ENCODE results near the gene AGPS. TPM values are rescaled to one million over a fixed set of nuclear protein-coding genes. Genes with fewer than 3 reads are reported as not detected.

AGPS gene
- total RNA-seq, 1 experiment from 2014 or later: 69.9 TPM

DNA sequence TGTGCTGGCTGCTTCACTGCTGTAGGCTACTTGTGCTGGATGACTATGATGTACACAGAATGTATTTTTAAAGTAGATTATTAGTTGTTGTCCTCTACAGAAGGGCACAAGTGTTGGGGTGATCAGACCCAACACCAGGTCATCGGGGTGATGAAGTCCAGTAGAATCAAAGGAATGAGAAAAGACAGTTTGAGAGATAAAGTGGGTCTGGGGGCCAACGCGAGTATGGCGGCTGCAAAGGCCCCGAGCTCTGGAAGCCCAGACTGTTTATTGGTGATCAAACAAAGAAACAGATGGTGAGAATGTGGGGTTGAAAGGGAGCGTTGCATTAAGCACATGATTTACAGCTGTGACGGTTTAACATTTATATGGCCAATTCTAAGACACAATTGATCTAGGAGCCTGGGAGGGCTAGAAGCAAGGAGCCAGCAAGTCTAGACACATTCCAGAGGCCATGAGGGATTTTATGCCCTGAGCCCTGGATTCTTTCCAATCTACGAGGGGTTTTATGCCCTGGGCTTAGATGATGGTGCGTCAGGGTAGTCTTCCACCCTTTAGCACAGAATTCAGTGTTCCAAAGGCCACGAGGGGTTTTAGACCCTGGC lies 153.5 kb downstream of the AGPS start:
- Mint-ChIP-seq H3K9me3 (ENCODE audit: low read depth, unreplicated experiment) (no peaks in the 10 kb centered on the region), H3K36me3 (ENCODE audit: insufficient read depth, unreplicated experiment) (peaks cover 9% of the 10 kb centered on the region), H3K4me1 (ENCODE audit: low read depth, unreplicated experiment) (no peaks in the 10 kb centered on the region), H3K27ac (ENCODE audit: unreplicated experiment) (peak overlapping the region; percentile 6), H3K27me3 (ENCODE audit: unreplicated experiment) (no peaks in the 10 kb centered on the region), H3K4me3 (ENCODE audit: low read depth, unreplicated experiment) (no peak overlapping the region)
- DNase-seq: no peak
- CTCF ChIA-PET: no interaction called here
- no TSS peak for BruUV-seq (replicated peaks)
- intact Hi-C loops (cut with micrococcal nuclease; ENCODE audit: unreplicated experiment): no loop called here
- TF ChIP-seq, protein P1, sequence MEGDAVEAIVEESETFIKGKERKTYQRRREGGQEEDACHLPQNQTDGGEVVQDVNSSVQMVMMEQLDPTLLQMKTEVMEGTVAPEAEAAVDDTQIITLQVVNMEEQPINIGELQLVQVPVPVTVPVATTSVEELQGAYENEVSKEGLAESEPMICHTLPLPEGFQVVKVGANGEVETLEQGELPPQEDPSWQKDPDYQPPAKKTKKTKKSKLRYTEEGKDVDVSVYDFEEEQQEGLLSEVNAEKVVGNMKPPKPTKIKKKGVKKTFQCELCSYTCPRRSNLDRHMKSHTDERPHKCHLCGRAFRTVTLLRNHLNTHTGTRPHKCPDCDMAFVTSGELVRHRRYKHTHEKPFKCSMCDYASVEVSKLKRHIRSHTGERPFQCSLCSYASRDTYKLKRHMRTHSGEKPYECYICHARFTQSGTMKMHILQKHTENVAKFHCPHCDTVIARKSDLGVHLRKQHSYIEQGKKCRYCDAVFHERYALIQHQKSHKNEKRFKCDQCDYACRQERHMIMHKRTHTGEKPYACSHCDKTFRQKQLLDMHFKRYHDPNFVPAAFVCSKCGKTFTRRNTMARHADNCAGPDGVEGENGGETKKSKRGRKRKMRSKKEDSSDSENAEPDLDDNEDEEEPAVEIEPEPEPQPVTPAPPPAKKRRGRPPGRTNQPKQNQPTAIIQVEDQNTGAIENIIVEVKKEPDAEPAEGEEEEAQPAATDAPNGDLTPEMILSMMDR (IDR thresholded peaks at IDR 0.05; ENCODE audit: unreplicated experiment): no peak

DNA sequence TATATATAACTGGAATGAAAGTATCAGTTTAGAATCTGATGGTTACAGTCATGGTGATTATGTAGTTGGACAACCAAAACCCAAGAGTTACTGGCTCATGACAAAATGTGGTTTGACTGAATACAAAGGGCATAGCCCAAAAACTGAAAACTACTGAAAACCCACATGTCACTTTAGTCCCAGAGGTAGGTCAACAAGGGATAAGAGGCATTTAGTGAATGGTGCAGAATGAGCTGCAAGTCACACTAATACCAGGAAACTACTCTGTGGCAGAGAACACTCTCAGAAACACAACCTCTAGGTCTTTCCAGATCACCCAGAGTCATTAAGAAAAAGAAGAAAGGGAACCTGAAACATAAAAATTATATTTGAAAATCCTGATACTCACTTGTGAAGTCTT lies 154.5 kb downstream of the AGPS start:
- Mint-ChIP-seq H3K27ac (ENCODE audit: unreplicated experiment) (no peak overlapping the region), H3K27me3 (ENCODE audit: unreplicated experiment) (no peaks in the 10 kb centered on the region), H3K36me3 (ENCODE audit: insufficient read depth, unreplicated experiment) (peaks cover 10% of the 10 kb centered on the region), H3K4me3 (ENCODE audit: low read depth, unreplicated experiment) (no peak overlapping the region), H3K9me3 (ENCODE audit: low read depth, unreplicated experiment) (no peaks in the 10 kb centered on the region), H3K4me1 (ENCODE audit: low read depth, unreplicated experiment) (no peaks in the 10 kb centered on the region)
- intact Hi-C loops (cut with micrococcal nuclease; ENCODE audit: unreplicated experiment): no loop called here
- CTCF ChIA-PET: no interaction called here
- no peak for DNase-seq
- BruUV-seq (replicated peaks): TSS peak; percentile 14
- TF ChIP-seq, protein P1 (IDR thresholded peaks at IDR 0.05; ENCODE audit: unreplicated experiment): no peak

GRCh38 chr2:177547772-177548171 lies 155.2 kb downstream of the AGPS start:
- TF ChIP-seq, protein P1 (IDR thresholded peaks at IDR 0.05; ENCODE audit: unreplicated experiment): no peak
- no peaks in the 10 kb centered on the region for H3K27me3 Mint-ChIP-seq (ENCODE audit: unreplicated experiment)

GRCh38 chr2:177548636-177549035 lies 156.1 kb downstream of the AGPS start:
- H3K9me3 Mint-ChIP-seq (ENCODE audit: low read depth, unreplicated experiment): no peaks in the 10 kb centered on the region
- intact Hi-C loops (cut with micrococcal nuclease; ENCODE audit: unreplicated experiment): no loop called here
- CTCF ChIA-PET: interaction anchor here (0.6 to 0.7 kb wide), 2 partner anchors 77 to 138 kb away, joined by 3 read pairs; no protein-coding TSS in a partner anchor
- H3K27me3 Mint-ChIP-seq (ENCODE audit: unreplicated experiment): no peaks in the 10 kb centered on the region
- no peak overlapping the region for H3K27ac Mint-ChIP-seq (ENCODE audit: unreplicated experiment)
- no peaks in the 10 kb centered on the region for H3K4me1 Mint-ChIP-seq (ENCODE audit: low read depth, unreplicated experiment)
- BruUV-seq (replicated peaks): no TSS peak
- TF ChIP-seq, protein P1 (IDR thresholded peaks at IDR 0.05; ENCODE audit: unreplicated experiment): no peak
- no peak overlapping the region for H3K4me3 Mint-ChIP-seq (ENCODE audit: low read depth, unreplicated experiment)
- H3K36me3 Mint-ChIP-seq (ENCODE audit: insufficient read depth, unreplicated experiment): peaks cover 26% of the 10 kb centered on the region
- DNase-seq: no peak

More at GRCh38 chr2:177547772-177548171, 155.2 kb downstream of the AGPS start:
- Mint-ChIP-seq H3K9me3 (ENCODE audit: low read depth, unreplicated experiment) (no peaks in the 10 kb centered on the region), H3K4me1 (ENCODE audit: low read depth, unreplicated experiment) (no peaks in the 10 kb centered on the region), H3K36me3 (ENCODE audit: insufficient read depth, unreplicated experiment) (peaks cover 17% of the 10 kb centered on the region), H3K27ac (ENCODE audit: unreplicated experiment) (no peak overlapping the region), H3K4me3 (ENCODE audit: low read depth, unreplicated experiment) (no peak overlapping the region)
- CTCF ChIA-PET: no interaction called here
- intact Hi-C loops (cut with micrococcal nuclease; ENCODE audit: unreplicated experiment): no loop called here
- no peak for DNase-seq
- BruUV-seq (replicated peaks): no TSS peak
